HG02943 (cell line): ENCODE data around the gene ZNF844.
"Not testable (repeated sequence)": the region's sequence is repeated elsewhere in the genome, so short reads cannot be mapped to it uniquely, and the experiment has no call there.

Experiments used
- ATAC-seq: cut with Tn5 transposase; IDR thresholded peaks from one replicate; pipeline ENCODE4 v1.9.1; 2021; ENCODE audit warnings: mild to moderate bottlenecking, low read depth, moderate library complexity; ENCODE audit not compliant: unreplicated experiment

Gene ZNF844

GRCh38 chr19:12092065-12092867, 27.7 kb downstream of the ZNF844 start:
- no peak for ATAC-seq

GRCh38 chr19:12092956-12093355, 28.4 kb downstream of the ZNF844 start:
- ATAC-seq = no peak

- ATAC-seq = no peak
These were observed 29.2 kb downstream of the ZNF844 start for GRCh38 chr19:12093777-12094176.

- no peak for ATAC-seq
These were observed 30.7 kb downstream of the ZNF844 start for GRCh38 chr19:12095111-12095790.

GRCh38 chr19:12098040-12098439, 33.5 kb downstream of the ZNF844 start:
- ATAC-seq = no peak

- ATAC-seq = not testable (repeated sequence)
These were observed 39.4 kb downstream of the ZNF844 start for GRCh38 chr19:12103909-12104308.

- ATAC-seq = no peak
These were observed 46.6 kb downstream of the ZNF844 start for GRCh38 chr19:12111176-12111575.

GRCh38 chr19:12111943-12112637, 47.6 kb downstream of the ZNF844 start:
- no peak for ATAC-seq

GRCh38 chr19:12112701-12113100, 48.2 kb downstream of the ZNF844 start:
- no peak for ATAC-seq

- no peak for ATAC-seq
These were observed 48.6 kb downstream of the ZNF844 start for GRCh38 chr19:12113121-12113520.

GRCh38 chr19:12117201-12117970, 52.9 kb downstream of the ZNF844 start:
- ATAC-seq = no peak

GRCh38 chr19:12126707-12127106, 62.2 kb downstream of the ZNF844 start:
- ATAC-seq = no peak
